Astrocyte of the cerebellum (primary cell): ENCODE results near the gene INVS.

Experiments used
- DNase-seq: peaks from one replicate; pipeline ENCODE4 v3.0.0-alpha.2; 2011; ENCODE audit warnings: low read depth
- H3K4me3 ChIP-seq: 2 replicates; pipeline ENCODE4 v1.5.1; 2011; ENCODE audit warnings: mild to moderate bottlenecking, low read depth, low read length, moderate library complexity
- in situ Hi-C: cut with HindIII; loops from 2 replicates; pipeline ENCODE4 v1.10.0; 2017; ENCODE audit warnings: low sequenced_read_pairs
- TF ChIP-seq, protein P1 (sequence below): IDR thresholded peaks from 2 replicates; pipeline ENCODE4 v1.5.1; 2012; ENCODE audit warnings: low read length, low read depth, moderate library complexity, mild to moderate bottlenecking; ENCODE audit errors: missing control alignments

Gene INVS

DNA sequence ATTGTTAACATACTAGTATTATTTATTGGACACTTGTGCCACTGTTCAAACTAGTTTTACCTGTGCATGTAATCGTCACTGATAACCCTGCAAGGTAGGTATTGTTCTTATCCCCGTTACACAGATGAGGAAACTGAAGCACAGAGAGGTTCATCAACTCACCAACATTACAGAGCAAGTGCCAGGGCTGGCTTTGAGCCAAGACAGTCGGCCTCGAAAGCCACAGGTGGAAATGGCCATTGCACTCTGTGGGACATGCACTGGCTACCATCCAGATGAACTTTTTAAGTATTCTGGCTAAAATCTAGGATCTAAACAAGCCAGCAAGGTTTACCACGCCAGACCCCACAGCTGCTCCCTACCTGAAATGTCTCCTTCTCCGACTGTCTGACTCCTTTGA, 195.8 kb downstream of the INVS start:
- H3K4me3 ChIP-seq: no peak overlapping the region
- TF ChIP-seq, protein P1, sequence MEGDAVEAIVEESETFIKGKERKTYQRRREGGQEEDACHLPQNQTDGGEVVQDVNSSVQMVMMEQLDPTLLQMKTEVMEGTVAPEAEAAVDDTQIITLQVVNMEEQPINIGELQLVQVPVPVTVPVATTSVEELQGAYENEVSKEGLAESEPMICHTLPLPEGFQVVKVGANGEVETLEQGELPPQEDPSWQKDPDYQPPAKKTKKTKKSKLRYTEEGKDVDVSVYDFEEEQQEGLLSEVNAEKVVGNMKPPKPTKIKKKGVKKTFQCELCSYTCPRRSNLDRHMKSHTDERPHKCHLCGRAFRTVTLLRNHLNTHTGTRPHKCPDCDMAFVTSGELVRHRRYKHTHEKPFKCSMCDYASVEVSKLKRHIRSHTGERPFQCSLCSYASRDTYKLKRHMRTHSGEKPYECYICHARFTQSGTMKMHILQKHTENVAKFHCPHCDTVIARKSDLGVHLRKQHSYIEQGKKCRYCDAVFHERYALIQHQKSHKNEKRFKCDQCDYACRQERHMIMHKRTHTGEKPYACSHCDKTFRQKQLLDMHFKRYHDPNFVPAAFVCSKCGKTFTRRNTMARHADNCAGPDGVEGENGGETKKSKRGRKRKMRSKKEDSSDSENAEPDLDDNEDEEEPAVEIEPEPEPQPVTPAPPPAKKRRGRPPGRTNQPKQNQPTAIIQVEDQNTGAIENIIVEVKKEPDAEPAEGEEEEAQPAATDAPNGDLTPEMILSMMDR: no peak
- in situ Hi-C loops: no loop called here
- no peak for DNase-seq

- in situ Hi-C loops: no loop called here
- H3K4me3 ChIP-seq: no peak overlapping the region
- TF ChIP-seq, protein P1: no peak
- DNase-seq: no peak
These were observed 196.2 kb downstream of the INVS start for GRCh38 chr9:100295240-100295639.

DNA sequence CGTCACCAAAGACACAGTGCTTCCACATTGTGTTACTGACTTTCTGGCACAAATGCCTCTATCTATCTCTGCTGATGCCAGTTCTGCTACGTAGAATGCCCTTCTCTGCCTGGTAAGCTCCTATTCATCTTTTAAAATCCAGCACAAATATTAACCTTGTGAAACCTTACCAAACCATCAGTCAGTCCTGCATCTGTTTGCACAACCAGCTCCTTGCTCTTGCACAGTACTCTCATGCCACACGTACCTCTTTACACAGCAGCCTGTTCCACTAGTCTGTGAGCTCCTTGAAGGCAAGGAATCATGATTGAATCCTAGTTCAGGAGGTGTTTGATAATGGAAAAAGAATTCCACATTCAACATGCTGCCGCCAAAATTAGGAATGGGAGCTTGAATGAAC, 197.4 kb downstream of the INVS start:
- TF ChIP-seq, protein P1: no peak
- DNase-seq: no peak
- H3K4me3 ChIP-seq: no peak overlapping the region
- in situ Hi-C loops: no loop called here

DNA sequence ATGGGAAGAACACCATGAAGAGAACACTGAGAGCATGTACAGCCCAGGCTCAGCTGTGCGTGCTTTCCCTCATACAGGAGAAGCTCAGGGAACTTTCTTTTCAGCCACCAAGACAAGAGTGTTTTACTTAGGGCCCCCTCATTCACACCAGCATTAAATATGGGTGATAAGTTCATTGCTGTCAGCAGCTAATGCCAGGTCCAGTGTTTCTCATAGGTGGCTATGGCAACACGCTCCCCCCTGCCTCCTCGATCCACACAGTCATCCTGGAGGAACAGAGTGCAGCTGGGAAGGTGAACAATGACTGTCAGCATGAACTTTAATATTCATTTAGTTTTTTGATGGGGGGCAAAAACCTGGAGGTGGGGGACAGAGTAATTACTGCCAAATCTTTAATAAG, 199.3 kb downstream of the INVS start:
- H3K4me3 ChIP-seq: no peak overlapping the region
- DNase-seq: no peak
- TF ChIP-seq, protein P1: no peak
- in situ Hi-C loops: no loop called here

DNA sequence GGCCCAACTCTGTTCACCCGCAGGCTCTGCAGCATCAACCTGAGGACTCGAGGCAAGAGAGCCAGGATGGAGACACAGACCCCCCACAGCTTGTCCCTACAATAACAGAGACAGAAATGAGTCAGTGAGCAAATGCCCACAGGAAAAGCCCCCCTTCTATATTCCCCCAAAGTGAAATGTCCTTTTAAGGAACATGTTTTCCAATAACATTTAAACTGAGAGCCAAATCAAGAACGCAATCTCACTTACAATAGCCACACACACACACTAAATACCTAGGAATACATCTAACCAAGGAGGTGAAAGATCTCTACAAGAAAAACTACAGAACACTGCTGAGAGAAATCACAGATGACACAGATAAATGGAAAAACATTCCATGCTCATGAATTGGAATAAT, 204.7 kb downstream of the INVS start:
- in situ Hi-C loops: loop anchor here (25.0 kb wide), 1 partner anchor 284 kb away; the partner anchor contains the start of gene CAVIN4
- TF ChIP-seq, protein P1: no peak
- H3K4me3 ChIP-seq: no peak overlapping the region
- no peak for DNase-seq

GRCh38 chr9:100306283-100306682, 207.2 kb downstream of the INVS start:
- no peak for DNase-seq
- in situ Hi-C loops: loop anchor here (25.0 kb wide), 1 partner anchor 281 kb away; the partner anchor contains the start of gene CAVIN4
- TF ChIP-seq, protein P1: no peak
- no peak overlapping the region for H3K4me3 ChIP-seq

DNA sequence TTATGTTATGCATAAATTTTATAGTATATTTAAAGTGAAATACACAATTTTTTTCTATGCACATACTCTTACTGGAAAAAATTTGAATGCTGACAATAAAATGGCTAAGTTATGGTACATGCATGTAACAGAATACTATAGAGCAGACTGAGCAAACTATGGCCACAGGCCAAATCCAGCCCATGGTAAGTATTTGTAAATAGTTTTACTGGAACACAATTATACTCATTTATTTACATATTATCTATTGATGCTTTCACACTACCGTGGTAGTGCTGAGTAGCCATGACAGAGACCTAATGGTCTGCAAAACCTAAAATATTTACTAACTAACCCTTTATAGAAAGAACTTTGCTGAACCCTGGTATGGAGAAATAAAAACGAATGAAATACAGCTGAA, 208.0 kb downstream of the INVS start:
- DNase-seq: no peak
- no peak overlapping the region for H3K4me3 ChIP-seq
- in situ Hi-C loops: loop anchor here (25.0 kb wide), 1 partner anchor 280 kb away; the partner anchor contains the start of gene CAVIN4
- TF ChIP-seq, protein P1: no peak
